ENCODE data around the gene FN3K. TPM values are rescaled to one million over a fixed set of nuclear protein-coding genes. Genes with fewer than 3 reads are reported as not detected.

Gene FN3K
- total RNA-seq, 2 donors from 2014 or later: 46.9 to 69.5 TPM

DNA sequence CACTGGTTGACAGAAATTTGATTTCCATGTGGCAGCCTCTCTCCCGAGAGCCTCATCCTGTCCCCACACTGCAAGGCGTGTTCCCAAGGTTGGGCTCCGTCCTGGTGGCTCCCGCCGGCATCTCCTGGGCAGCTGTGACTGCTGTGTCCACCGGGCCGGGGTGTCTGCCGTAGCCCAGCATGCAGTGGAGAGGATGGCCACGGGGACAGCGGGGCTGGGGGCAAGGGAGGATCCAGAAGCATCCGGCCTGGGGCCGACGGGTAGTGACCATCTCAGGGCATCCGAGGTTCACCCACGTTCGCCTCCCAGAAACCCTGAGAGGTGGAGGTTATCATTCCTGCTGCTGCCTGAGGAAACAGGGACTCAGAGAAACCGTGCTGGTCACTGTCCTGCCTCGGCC, 29.7 kb upstream of the FN3K start:
- H3K27me3 ChIP-seq: no peaks in the 10 kb centered on the region
- intact Hi-C loops (cut with DNase I): no loop called here
- no peak for DNase-seq
- H3K9me3 ChIP-seq: no peaks in the 10 kb centered on the region
- TF ChIP-seq, protein P1, sequence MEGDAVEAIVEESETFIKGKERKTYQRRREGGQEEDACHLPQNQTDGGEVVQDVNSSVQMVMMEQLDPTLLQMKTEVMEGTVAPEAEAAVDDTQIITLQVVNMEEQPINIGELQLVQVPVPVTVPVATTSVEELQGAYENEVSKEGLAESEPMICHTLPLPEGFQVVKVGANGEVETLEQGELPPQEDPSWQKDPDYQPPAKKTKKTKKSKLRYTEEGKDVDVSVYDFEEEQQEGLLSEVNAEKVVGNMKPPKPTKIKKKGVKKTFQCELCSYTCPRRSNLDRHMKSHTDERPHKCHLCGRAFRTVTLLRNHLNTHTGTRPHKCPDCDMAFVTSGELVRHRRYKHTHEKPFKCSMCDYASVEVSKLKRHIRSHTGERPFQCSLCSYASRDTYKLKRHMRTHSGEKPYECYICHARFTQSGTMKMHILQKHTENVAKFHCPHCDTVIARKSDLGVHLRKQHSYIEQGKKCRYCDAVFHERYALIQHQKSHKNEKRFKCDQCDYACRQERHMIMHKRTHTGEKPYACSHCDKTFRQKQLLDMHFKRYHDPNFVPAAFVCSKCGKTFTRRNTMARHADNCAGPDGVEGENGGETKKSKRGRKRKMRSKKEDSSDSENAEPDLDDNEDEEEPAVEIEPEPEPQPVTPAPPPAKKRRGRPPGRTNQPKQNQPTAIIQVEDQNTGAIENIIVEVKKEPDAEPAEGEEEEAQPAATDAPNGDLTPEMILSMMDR (IDR thresholded peaks at IDR 0.05): no peak
- no peak overlapping the region for H3K4me3 ChIP-seq
- no peak overlapping the region for H3K9ac ChIP-seq (ENCODE audit: low read depth in 2 of 2, low read length in 2 of 2)
- no peak overlapping the region for H3K27ac ChIP-seq
- peaks cover 14% of the 10 kb centered on the region for H3K4me1 ChIP-seq
- no peaks in the 10 kb centered on the region for H3K36me3 ChIP-seq

DNA sequence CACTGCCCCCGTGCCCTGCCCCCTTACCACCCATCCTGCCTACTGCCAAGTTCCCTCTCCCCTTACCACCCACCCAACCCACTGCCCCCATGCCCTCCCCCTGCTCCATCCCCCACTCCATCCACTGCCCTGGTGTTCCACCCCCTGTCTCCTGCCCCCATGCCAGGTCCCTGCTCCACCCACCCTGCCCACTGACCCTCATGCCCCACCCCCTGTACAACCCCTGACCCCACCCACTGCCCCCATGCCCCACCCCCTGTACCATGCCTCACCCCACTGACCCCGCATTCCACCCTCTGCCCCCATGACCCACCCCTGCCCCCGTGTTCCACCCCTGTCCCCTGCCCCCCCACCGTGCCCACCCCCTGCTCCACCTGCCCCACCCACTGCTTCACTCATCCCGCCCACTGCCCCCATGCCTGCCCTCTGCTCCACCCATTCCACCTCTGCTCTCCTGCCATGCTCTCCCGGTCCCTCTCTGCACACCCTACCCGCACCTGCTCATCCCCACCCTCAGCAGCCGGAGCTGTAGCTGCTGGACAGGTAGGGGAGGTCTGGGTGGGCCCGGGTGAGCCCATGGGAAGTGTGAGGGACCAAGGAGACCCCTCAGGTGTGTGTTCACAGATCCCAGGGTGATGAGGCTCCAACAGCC, 26.3 kb upstream of the FN3K start:
- H3K27ac ChIP-seq: no peak overlapping the region
- peaks cover 6% of the 10 kb centered on the region for H3K4me1 ChIP-seq
- H3K9me3 ChIP-seq: no peaks in the 10 kb centered on the region
- DNase-seq: no peak
- intact Hi-C loops (cut with DNase I): no loop called here
- TF ChIP-seq, protein P1 (IDR thresholded peaks at IDR 0.05): no peak
- no peak overlapping the region for H3K9ac ChIP-seq (ENCODE audit: low read depth in 2 of 2, low read length in 2 of 2)
- H3K27me3 ChIP-seq: no peaks in the 10 kb centered on the region
- no peaks in the 10 kb centered on the region for H3K36me3 ChIP-seq
- no peak overlapping the region for H3K4me3 ChIP-seq

DNA sequence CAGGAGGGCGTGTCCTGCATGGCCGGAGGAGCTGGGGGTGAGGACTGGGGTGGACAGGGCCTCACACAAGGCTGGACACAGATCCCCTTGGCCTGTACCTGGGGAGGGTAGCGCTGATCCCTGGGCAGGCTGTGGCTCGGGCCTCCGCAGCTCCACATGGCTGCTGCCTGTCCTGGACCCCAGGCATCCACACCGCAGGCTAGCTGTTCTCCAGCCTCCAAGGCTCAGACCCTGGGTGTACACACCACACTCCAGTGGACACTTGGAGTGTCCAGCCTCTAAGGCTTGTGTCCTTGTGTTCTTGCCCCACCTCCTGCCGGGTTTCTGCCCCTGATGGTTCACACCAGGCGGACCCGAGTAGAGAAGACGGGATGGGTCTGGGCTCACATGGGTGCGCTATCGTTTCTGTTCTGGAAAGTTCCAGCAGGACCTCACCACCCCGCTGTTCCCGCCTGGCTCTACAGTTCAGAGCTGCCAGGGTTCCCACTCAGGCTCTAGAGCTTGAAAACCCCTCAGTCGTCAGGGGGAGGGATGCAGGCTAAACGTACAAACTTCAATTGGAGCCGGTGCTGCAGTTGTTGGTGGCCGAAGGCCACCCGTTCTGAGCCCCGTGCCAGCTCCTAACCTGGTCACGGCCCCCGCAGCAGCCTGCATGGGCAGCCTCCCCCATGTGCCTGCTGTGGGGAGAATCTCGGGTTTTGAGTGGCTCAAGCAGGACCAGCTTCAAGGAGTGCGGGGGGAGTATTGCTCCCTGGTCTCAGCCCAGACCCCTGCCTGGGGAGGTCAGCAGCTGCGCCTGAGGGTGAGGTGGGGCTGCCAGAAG, 25.5 kb upstream of the FN3K start:
- H3K36me3 ChIP-seq: no peaks in the 10 kb centered on the region
- no peak overlapping the region for H3K4me3 ChIP-seq
- H3K9me3 ChIP-seq: no peaks in the 10 kb centered on the region
- no peaks in the 10 kb centered on the region for H3K27me3 ChIP-seq
- peaks cover under 1% of the 10 kb centered on the region for H3K4me1 ChIP-seq
- intact Hi-C loops (cut with DNase I): no loop called here
- TF ChIP-seq, protein P1 (IDR thresholded peaks at IDR 0.05): no peak
- no peak for DNase-seq
- H3K27ac ChIP-seq: no peak overlapping the region
- peak overlapping the region in 1 of 2 donors; percentile 26 for H3K9ac ChIP-seq (ENCODE audit: low read depth in 2 of 2, low read length in 2 of 2)

DNA sequence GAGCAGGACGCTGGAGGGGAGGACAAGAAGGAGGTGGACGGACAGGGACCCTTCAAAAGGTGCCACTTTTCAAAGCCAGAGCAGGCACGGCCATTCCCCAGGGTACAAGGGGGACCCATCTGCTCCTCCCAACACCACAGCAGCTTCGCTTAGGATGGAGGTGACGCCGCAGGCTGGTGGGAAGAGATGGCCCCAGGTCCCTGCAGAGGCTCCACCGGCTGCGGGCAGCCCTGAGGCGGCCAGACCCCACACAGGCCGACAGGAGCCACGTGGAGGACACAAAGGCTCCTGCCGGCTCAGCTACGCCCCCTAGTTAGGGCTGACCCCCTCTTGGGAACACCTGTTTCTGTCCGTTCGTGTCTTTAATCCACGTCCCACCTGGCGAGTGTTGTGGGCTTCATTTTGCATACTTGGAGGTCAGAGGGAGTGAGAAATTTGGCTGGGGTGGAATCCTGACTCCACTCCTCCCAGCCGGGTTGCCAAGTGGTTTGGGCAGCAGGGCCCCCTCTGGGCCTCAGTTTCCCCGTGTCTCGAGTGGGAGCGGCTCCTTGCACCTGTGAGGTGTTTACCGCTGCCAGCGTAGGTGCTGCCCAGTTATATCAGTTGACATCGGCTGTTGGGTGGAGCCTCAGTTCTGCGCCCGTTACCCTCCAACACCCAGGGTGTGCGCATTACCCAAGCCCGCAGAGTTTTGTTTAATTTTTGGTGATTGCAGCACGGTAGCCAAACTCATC, 24.7 kb upstream of the FN3K start:
- intact Hi-C loops (cut with DNase I): no loop called here
- H3K9ac ChIP-seq (ENCODE audit: low read depth in 2 of 2, low read length in 2 of 2): peak overlapping the region in 1 of 2 donors; percentile 26
- TF ChIP-seq, protein P1 (IDR thresholded peaks at IDR 0.05): no peak
- no peaks in the 10 kb centered on the region for H3K27me3 ChIP-seq
- H3K9me3 ChIP-seq: no peaks in the 10 kb centered on the region
- no peaks in the 10 kb centered on the region for H3K36me3 ChIP-seq
- DNase-seq: no peak
- H3K27ac ChIP-seq: no peak overlapping the region
- no peaks in the 10 kb centered on the region for H3K4me1 ChIP-seq
- no peak overlapping the region for H3K4me3 ChIP-seq

DNA sequence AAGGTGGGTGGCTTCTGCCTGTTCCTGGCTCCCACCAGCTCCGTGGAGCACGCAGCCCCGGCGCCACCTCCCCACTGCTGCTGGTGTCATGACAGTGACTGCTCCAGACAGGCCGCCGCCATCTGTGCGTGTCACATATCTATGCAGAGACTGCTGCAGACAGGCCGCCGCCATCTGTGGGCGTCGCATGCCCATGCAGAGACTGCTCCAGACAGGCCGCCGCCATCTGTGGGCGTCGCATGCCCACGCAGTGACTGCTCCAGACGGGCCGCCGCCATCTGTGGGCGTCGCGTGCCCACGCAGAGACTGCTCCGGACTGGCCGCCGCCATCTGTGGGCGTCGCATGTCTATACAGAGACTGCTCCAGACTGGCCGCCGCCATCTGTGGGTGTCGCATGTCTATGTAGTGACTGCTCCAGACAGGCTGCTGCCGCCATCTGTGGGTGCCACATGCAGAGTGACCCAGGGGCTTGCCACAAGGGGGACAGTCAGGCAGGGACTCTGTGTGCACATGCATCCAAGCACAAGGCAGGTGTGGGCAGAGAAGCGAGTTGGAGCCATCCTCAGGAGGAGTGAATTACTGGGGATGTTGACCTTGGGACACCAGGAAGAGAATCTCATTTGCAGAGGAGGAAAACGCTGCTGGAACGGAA, 22.2 kb upstream of the FN3K start:
- intact Hi-C loops (cut with DNase I): no loop called here
- H3K9ac ChIP-seq (ENCODE audit: low read depth in 2 of 2, low read length in 2 of 2): no peak overlapping the region
- H3K36me3 ChIP-seq: no peaks in the 10 kb centered on the region
- no peaks in the 10 kb centered on the region for H3K4me1 ChIP-seq
- no peak overlapping the region for H3K4me3 ChIP-seq
- no peak overlapping the region for H3K27ac ChIP-seq
- TF ChIP-seq, protein P1 (IDR thresholded peaks at IDR 0.05): no peak
- DNase-seq: no peak
- no peaks in the 10 kb centered on the region for H3K27me3 ChIP-seq
- no peaks in the 10 kb centered on the region for H3K9me3 ChIP-seq

Data from colonic mucosa (tissue), 4 donors.